GM19468 (cell line): ENCODE measurements around the gene UNC13A.

Experiments used
- ATAC-seq: cut with Tn5 transposase; IDR thresholded peaks from one replicate; pipeline ENCODE4 v1.9.1; 2021; ENCODE audit warnings: mild to moderate bottlenecking, moderate library complexity, moderate number of reproducible peaks; ENCODE audit not compliant: unreplicated experiment; ENCODE audit errors: extremely low read depth

Gene UNC13A

GRCh38 chr19:17711851-17712250, 23.7 kb upstream of the UNC13A start:
- ATAC-seq, result no peak

GRCh38 chr19:17706750-17707181, 18.6 kb upstream of the UNC13A start:
- no peak for ATAC-seq

GRCh38 chr19:17703824-17704463, 15.8 kb upstream of the UNC13A start:
- ATAC-seq, result no peak

GRCh38 chr19:17695198-17695597, 7.0 kb upstream of the UNC13A start:
- ATAC-seq, result no peak

GRCh38 chr19:17692566-17692965, 4.4 kb upstream of the UNC13A start:
- no peak for ATAC-seq

GRCh38 chr19:17688853-17689595, 870 bp upstream of the UNC13A start:
- no peak for ATAC-seq

GRCh38 chr19:17687141-17687856, 855 bp downstream of the UNC13A start:
- ATAC-seq, result no peak

GRCh38 chr19:17686592-17687024, 1.5 kb downstream of the UNC13A start:
- ATAC-seq, result no peak

- ATAC-seq, result no peak
Measured at GRCh38 chr19:17686023-17686521, 2.1 kb downstream of the UNC13A start.

- no peak for ATAC-seq
Measured at GRCh38 chr19:17685451-17686022, 2.6 kb downstream of the UNC13A start.

- ATAC-seq, result no peak
Measured at GRCh38 chr19:17684256-17684655, 3.9 kb downstream of the UNC13A start.

- no peak for ATAC-seq
Measured at GRCh38 chr19:17683078-17683477, 5.1 kb downstream of the UNC13A start.

GRCh38 chr19:17682273-17682672, 5.9 kb downstream of the UNC13A start:
- no peak for ATAC-seq

- ATAC-seq, result no peak
Measured at GRCh38 chr19:17681505-17682125, 6.5 kb downstream of the UNC13A start.

- no peak for ATAC-seq
Measured at GRCh38 chr19:17680230-17680722, 7.9 kb downstream of the UNC13A start.

- ATAC-seq, result no peak
Measured at GRCh38 chr19:17679526-17680229, 8.5 kb downstream of the UNC13A start.

- ATAC-seq, result no peak
Measured at GRCh38 chr19:17678836-17679235, 9.3 kb downstream of the UNC13A start.

- no peak for ATAC-seq
Measured at GRCh38 chr19:17677002-17677401, 11.2 kb downstream of the UNC13A start.

GRCh38 chr19:17676295-17676694, 11.9 kb downstream of the UNC13A start:
- no peak for ATAC-seq
